Stomach smooth muscle (tissue), 2 donors: Measurements from ENCODE around the gene UBB.

ENCODE experiments used
- H3K27ac ChIP-seq: one replicate; pipeline ENCODE4 v1.7.0; 2013; ENCODE audit warnings: mild to moderate bottlenecking, low read length, inconsistent platforms
- H3K27me3 ChIP-seq, 2 donors: one replicate each; pipeline ENCODE4 v1.7.0; 2013; ENCODE audit warnings: low read length in 2 of 2; ENCODE audit not compliant: insufficient read depth in 2 of 2, control insufficient read depth in 1 of 2
- H3K36me3 ChIP-seq, 2 donors: one replicate each; pipeline ENCODE4 v1.7.0; 2013; ENCODE audit warnings: low read length in 2 of 2; ENCODE audit not compliant: control insufficient read depth in 2 of 2, insufficient read depth in 2 of 2
- H3K4me1 ChIP-seq: one replicate; pipeline ENCODE4 v1.7.0; 2013; ENCODE audit warnings: low read length; ENCODE audit not compliant: control insufficient read depth, insufficient read depth
- H3K4me3 ChIP-seq, 2 donors: one replicate each; pipeline ENCODE4 v1.7.0; 2013; ENCODE audit warnings: low read length in 2 of 2
- H3K9ac ChIP-seq, 2 donors: one replicate each; pipeline ENCODE4 v1.7.0; 2013; ENCODE audit warnings: low read length in 2 of 2, mild to moderate bottlenecking in 1 of 2
- H3K9me3 ChIP-seq, 2 donors: one replicate each; pipeline ENCODE4 v1.7.0; 2013; ENCODE audit warnings: low read length in 2 of 2; ENCODE audit not compliant: control insufficient read depth in 2 of 2
- donor health status: healthy.
- donor health status: Pancreatic carcinoma.

The UBB gene

GRCh38 chr17:16380640-16381495 is at the start of gene UBB:
UBB (plus strand) TSS chr17:16381091; CDS start chr17:16381908, 817 bp downstream.
- Histone ChIP-seq H3K9me3 (no peaks in the 10 kb centered on the region), H3K4me3 (peak within 1 kb of the TSS; percentile 89 to 90)

GRCh38 chr17:16338391-16338790 is 42.5 kb upstream of the UBB start:
- Histone ChIP-seq H3K4me1 (no peaks in the 10 kb centered on the region), H3K9ac (no peak overlapping the region), H3K27me3 (no peaks in the 10 kb centered on the region), H3K36me3 (peaks cover 6% of the 10 kb centered on the region in 2 donors), H3K4me3 (no peak overlapping the region), H3K27ac (no peak overlapping the region), H3K9me3 (no peaks in the 10 kb centered on the region)

More at GRCh38 chr17:16380640-16381495, at the start of gene UBB:
- peaks cover 5 to 9% of the 10 kb centered on the region in 2 donors for H3K36me3 ChIP-seq
- H3K27ac ChIP-seq, result peak within 1 kb of the TSS; percentile 93
- peak within 1 kb of the TSS; percentile 89 to 93 for H3K9ac ChIP-seq
- no peaks in the 10 kb centered on the region for H3K27me3 ChIP-seq
- peaks cover 19% of the 10 kb centered on the region for H3K4me1 ChIP-seq

GRCh38 chr17:16339402-16339801 is 41.5 kb upstream of the UBB start:
- H3K9ac ChIP-seq, result no peak overlapping the region
- H3K4me3 ChIP-seq, result no peak overlapping the region
- H3K36me3 ChIP-seq, result peaks cover 8 to 9% of the 10 kb centered on the region in 2 donors
- H3K27me3 ChIP-seq, result no peaks in the 10 kb centered on the region
- H3K9me3 ChIP-seq, result no peaks in the 10 kb centered on the region
- H3K27ac ChIP-seq, result no peak overlapping the region
- no peaks in the 10 kb centered on the region for H3K4me1 ChIP-seq

DNA sequence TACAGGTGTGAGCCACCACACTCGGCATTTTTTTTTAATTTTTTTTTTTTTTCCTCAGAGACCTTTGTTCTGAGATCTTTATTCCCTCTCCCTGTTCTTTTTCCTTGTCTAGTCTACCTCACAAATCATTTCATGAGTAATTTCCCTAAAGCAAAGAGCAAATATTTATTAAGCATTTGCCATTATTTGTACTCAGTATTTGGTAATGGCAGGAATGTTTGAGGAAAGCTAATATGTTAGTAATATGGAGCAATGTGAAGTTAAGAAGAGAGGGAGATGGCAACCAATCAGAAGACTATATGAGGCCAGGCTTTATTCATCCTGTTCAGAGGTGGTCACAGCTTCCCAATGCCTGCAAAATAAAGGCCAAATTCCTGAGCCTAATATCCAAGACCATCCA is 40.9 kb upstream of the UBB start:
- Histone ChIP-seq H3K36me3 (peaks cover 8 to 9% of the 10 kb centered on the region in 2 donors), H3K9me3 (no peaks in the 10 kb centered on the region), H3K4me3 (no peak overlapping the region), H3K9ac (no peak overlapping the region), H3K27ac (no peak overlapping the region), H3K27me3 (no peaks in the 10 kb centered on the region), H3K4me1 (no peaks in the 10 kb centered on the region)

DNA sequence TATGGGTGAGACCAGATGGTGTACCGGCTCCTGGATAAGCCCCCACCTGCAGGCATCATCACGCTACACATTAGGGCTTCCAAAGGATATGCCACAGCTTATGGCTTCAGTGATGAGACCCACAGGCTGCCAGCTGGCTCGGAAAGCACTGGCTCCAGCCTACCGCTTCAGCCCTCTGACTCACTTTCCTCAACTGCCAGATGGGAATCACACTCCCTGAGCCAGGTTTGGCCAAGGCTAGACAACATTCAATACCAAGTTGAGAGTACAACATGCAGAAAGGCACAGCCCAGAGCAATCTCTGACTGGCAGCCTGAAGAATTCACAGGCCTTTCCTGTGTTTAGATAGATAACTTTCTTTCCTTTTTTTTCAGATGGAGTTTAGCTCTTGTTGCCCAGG is 37.9 kb upstream of the UBB start:
- Histone ChIP-seq H3K27me3 (no peaks in the 10 kb centered on the region), H3K36me3 (peaks cover 8 to 9% of the 10 kb centered on the region in 2 donors), H3K9ac (no peak overlapping the region), H3K9me3 (no peaks in the 10 kb centered on the region), H3K27ac (no peak overlapping the region), H3K4me1 (no peaks in the 10 kb centered on the region), H3K4me3 (no peak overlapping the region)

- H3K9ac ChIP-seq, result no peak overlapping the region
- no peak overlapping the region for H3K27ac ChIP-seq
- no peaks in the 10 kb centered on the region for H3K4me1 ChIP-seq
- no peaks in the 10 kb centered on the region for H3K9me3 ChIP-seq
- H3K4me3 ChIP-seq, result no peak overlapping the region
- H3K27me3 ChIP-seq, result no peaks in the 10 kb centered on the region
- H3K36me3 ChIP-seq, result peaks cover 9 to 11% of the 10 kb centered on the region in 2 donors
Observed at GRCh38 chr17:16343569-16343968, 37.3 kb upstream of the UBB start.

DNA sequence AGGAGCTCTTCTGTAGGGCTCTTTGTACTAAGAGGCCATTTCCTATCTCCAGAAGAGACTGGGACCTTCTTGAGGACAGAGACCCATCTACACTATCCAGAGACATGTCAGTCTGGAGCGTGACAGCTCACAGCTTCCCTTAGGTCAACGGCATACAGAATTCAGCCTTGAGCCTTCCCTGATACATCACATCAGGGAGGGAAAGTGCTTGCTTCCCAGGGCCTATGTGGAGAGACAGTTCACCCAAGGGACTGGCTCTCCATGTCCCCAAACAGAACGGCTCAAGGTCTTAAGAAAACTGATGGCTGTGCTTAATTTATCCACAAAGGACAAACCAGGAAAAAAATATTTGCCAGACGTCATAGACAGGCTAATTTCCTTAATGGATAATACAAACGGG is 35.3 kb upstream of the UBB start:
- H3K4me3 ChIP-seq, result no peak overlapping the region
- peaks cover 9 to 14% of the 10 kb centered on the region in 2 donors for H3K36me3 ChIP-seq
- no peaks in the 10 kb centered on the region for H3K27me3 ChIP-seq

GRCh38 chr17:16346721-16347271 is 34.1 kb upstream of the UBB start:
- H3K4me3 ChIP-seq, result no peak overlapping the region
- peaks cover 9 to 14% of the 10 kb centered on the region in 2 donors for H3K36me3 ChIP-seq
- no peak overlapping the region for H3K9ac ChIP-seq
- no peak overlapping the region for H3K27ac ChIP-seq
- H3K27me3 ChIP-seq, result no peaks in the 10 kb centered on the region
- H3K9me3 ChIP-seq, result no peaks in the 10 kb centered on the region
- H3K4me1 ChIP-seq, result no peaks in the 10 kb centered on the region

More for the DNA sequence above, 35.3 kb upstream of the UBB start:
- no peak overlapping the region for H3K27ac ChIP-seq
- H3K9ac ChIP-seq, result no peak overlapping the region
- no peaks in the 10 kb centered on the region for H3K4me1 ChIP-seq
- H3K9me3 ChIP-seq, result no peaks in the 10 kb centered on the region

DNA sequence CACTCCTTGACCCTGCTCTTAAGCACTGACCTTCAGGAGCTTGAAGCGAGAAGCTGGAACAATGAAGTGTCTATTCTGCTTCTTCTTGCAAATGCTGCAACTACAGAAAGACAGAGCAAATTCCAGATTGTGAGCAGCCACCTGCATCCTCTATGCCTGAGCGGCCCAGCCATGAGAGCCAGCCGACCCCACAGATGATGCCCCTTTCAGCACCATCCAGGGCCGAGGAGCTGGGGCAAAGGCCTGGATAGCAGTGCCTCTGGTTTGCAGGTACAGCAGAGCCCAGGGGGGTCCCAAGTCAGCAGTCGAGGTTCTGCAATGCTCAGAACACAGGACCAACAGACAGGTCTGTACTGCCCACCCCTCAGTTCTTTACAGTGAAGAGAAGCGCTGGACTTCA is 32.3 kb upstream of the UBB start:
- H3K4me3 ChIP-seq, result no peak overlapping the region
- H3K36me3 ChIP-seq, result peaks cover 1 to 8% of the 10 kb centered on the region in 2 donors
- no peak overlapping the region for H3K9ac ChIP-seq
- no peaks in the 10 kb centered on the region for H3K9me3 ChIP-seq
- H3K27me3 ChIP-seq, result peaks cover 0 to 10% of the 10 kb centered on the region in 2 donors
- no peak overlapping the region for H3K27ac ChIP-seq
- peaks cover 9% of the 10 kb centered on the region for H3K4me1 ChIP-seq

GRCh38 chr17:16349431-16349830 is 31.5 kb upstream of the UBB start:
- H3K9ac ChIP-seq, result no peak overlapping the region

DNA sequence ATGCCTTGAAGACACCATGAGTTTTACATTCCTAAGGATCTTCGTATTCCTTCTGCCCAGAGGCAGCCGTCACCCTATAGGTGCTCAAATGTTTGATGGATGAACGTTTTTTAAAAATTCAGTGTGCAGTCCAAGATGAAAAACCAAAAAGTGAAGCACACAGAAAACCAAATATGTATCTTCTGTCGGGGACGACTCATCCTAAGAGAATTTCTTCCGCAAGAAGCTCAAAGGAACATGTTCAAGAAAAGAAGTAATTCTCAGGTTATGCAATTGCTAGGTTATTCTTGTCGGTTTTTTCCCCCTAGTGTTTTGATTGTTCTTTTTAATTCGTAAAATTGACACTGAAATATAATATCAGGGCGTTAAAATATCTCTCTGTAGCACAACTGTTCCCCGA is 29.1 kb upstream of the UBB start:
- peak overlapping the region; percentile 52 to 78 for H3K4me3 ChIP-seq
- peaks cover 3 to 10% of the 10 kb centered on the region in 2 donors for H3K27me3 ChIP-seq
- peaks cover 0 to 6% of the 10 kb centered on the region in 2 donors for H3K36me3 ChIP-seq
- no peak overlapping the region for H3K27ac ChIP-seq
- H3K9me3 ChIP-seq, result no peaks in the 10 kb centered on the region
- H3K4me1 ChIP-seq, result peaks cover 10% of the 10 kb centered on the region
- peak overlapping the region in 1 of 2 donors; percentile 58 for H3K9ac ChIP-seq

More at GRCh38 chr17:16349431-16349830, 31.5 kb upstream of the UBB start:
- no peak overlapping the region for H3K27ac ChIP-seq
- H3K4me3 ChIP-seq, result no peak overlapping the region
- H3K27me3 ChIP-seq, result peaks cover 0 to 10% of the 10 kb centered on the region in 2 donors
- peaks cover 10% of the 10 kb centered on the region for H3K4me1 ChIP-seq
- no peaks in the 10 kb centered on the region for H3K9me3 ChIP-seq
- H3K36me3 ChIP-seq, result peaks cover 0 to 6% of the 10 kb centered on the region in 2 donors
